Fibroblast of pulmonary artery (primary cell): Measurements from ENCODE around the gene PRSS21.

Source experiments
- DNase-seq: peaks from one replicate; pipeline ENCODE4 v3.0.0-alpha.2; 2010; ENCODE audit warnings: low read depth
- H3K4me3 ChIP-seq: replicated peaks from 2 replicates; pipeline ENCODE4 v1.5.1; 2011; ENCODE audit warnings: low read depth, mild to moderate bottlenecking, control low read depth, low read length, moderate library complexity
- TF ChIP-seq, protein P1 (sequence below): IDR thresholded peaks from 2 replicates; pipeline ENCODE4 v1.5.1; 2011; ENCODE audit warnings: mild to moderate bottlenecking, control low read depth, low read length, inconsistent platforms; ENCODE audit errors: missing control alignments

The PRSS21 gene, protein sequence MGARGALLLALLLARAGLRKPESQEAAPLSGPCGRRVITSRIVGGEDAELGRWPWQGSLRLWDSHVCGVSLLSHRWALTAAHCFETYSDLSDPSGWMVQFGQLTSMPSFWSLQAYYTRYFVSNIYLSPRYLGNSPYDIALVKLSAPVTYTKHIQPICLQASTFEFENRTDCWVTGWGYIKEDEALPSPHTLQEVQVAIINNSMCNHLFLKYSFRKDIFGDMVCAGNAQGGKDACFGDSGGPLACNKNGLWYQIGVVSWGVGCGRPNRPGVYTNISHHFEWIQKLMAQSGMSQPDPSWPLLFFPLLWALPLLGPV

DNA sequence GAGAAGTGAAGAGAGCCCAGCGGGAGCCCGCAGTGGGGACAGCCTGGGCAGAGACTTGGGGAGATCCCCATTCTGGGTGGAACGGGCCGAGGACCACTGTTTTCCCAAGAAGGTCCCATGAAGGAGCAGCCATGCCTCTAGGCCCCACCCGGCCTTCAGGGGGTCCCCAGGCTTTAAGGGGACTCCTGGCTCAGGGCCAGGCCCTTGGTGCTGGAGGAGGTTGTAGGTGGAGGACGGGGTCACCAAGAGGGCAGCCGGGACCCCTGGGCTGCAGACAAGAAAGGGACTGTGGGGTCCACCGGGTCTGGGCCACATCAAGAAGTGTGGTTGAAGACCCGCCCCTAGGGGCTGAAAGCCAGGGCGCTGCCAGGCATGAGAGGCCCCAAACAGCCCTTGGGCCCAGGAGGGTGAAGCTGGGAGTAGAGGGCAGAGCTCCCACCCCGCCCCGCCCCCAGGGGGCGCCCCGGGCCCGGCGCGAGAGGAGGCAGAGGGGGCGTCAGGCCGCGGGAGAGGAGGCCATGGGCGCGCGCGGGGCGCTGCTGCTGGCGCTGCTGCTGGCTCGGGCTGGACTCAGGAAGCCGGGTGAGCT is at the start of gene PRSS21:
Gene PRSS21 (plus strand): TSS at position 487 of the 589 bp plus-strand sequence. CDS start 32 bp downstream, at position 519.
- TF ChIP-seq, protein P1, sequence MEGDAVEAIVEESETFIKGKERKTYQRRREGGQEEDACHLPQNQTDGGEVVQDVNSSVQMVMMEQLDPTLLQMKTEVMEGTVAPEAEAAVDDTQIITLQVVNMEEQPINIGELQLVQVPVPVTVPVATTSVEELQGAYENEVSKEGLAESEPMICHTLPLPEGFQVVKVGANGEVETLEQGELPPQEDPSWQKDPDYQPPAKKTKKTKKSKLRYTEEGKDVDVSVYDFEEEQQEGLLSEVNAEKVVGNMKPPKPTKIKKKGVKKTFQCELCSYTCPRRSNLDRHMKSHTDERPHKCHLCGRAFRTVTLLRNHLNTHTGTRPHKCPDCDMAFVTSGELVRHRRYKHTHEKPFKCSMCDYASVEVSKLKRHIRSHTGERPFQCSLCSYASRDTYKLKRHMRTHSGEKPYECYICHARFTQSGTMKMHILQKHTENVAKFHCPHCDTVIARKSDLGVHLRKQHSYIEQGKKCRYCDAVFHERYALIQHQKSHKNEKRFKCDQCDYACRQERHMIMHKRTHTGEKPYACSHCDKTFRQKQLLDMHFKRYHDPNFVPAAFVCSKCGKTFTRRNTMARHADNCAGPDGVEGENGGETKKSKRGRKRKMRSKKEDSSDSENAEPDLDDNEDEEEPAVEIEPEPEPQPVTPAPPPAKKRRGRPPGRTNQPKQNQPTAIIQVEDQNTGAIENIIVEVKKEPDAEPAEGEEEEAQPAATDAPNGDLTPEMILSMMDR, result no peak
- no peak for DNase-seq
- no peak within 1 kb of the TSS for H3K4me3 ChIP-seq

DNA sequence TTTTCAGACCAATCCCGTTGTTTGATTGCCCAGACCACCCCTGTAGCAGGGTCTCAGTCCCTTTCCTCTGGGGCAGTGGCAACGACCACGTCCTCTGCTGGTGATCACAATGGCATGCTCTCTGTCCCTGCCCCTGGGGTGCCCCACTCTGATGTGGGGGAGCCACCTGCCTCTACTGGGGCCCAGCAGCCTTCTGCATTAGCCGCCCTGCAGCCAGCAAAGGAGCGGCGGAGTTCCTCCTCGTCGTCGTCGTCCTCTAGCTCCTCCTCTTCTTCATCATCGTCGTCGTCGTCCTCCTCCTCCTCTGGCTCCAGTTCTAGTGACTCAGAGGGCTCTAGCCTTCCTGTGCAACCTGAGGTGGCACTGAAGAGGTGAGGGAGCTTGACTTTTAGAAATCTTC is 49.1 kb upstream of the PRSS21 start:
- TF ChIP-seq, protein P1, result no peak
- H3K4me3 ChIP-seq, result no peak overlapping the region

DNA sequence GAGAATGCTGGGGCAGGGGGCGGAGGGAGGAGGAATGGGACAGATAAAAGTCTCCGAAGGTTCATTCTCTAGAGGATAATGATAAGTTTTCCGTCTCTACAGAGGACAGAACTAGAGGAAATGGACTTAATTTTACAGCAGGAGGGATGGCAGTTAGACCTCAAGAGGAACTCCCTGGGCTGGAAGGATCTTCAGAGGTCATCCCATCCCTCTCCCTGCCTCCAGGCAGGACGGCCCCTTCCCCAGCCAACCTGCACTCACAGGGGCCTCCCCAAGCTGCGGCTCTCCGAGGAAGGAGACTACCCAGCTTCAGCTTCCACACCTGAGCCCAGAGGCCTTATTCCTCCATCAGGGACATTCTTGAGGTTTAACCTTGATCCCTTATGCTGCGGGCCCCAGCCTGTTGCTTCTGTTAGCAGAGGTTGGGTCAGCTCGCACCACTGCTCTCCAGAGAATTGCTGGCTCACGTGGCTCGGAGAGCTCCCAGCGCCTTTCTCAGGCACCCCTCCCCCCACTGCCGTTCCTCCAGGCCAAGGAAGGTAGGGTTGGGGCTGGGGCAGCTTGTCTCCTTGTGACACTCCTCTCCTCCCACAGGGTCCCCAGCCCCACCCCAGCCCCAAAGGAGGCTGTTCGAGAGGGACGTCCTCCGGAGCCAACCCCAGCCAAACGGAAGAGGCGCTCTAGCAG is 48.5 kb upstream of the PRSS21 start:
- TF ChIP-seq, protein P1, result no peak
- no peak for DNase-seq
- no peak overlapping the region for H3K4me3 ChIP-seq

More for the DNA sequence above, 49.1 kb upstream of the PRSS21 start:
- no peak for DNase-seq

DNA sequence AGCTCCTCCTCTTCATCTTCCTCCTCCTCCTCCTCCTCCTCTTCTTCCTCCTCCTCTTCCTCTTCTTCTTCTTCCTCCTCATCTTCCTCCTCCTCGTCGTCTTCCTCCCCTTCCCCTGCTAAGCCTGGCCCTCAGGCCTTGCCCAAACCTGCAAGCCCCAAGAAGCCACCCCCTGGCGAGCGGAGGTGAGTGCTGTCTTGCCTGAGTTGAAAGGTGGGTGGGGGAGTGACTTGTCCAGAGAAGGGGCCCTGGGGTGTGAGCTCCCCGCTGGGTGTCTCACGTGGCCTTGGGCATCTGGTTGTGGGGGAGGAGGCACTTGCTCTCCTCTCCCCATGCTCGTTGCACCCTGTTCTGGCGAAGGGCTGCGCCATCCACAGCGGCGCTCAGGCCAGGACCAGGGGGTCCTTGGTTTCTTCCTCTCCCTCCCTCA is 47.9 kb upstream of the PRSS21 start:
- no peak overlapping the region for H3K4me3 ChIP-seq
- DNase-seq, result no peak
- TF ChIP-seq, protein P1, result no peak

DNA sequence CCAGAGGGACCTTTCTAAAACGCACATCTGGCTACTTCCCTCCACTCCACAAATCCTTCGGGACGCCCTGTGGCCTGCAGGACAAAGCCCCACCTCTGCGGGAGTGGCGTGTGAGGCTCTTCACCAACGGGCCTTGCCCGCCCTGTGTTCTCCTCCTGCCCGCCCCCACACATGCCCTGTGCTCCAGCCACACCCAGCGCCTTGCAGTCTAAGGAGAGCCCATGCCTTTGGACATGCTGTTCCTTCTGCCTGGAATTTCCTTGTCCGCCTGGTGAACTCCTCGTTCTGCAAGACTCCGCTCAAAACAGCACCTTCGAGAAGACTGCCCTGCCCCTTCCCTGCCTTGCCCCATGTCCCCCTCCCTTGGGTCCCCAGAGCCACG is 47.4 kb upstream of the PRSS21 start:
- DNase-seq, result no peak
- TF ChIP-seq, protein P1, result no peak
- no peak overlapping the region for H3K4me3 ChIP-seq

DNA sequence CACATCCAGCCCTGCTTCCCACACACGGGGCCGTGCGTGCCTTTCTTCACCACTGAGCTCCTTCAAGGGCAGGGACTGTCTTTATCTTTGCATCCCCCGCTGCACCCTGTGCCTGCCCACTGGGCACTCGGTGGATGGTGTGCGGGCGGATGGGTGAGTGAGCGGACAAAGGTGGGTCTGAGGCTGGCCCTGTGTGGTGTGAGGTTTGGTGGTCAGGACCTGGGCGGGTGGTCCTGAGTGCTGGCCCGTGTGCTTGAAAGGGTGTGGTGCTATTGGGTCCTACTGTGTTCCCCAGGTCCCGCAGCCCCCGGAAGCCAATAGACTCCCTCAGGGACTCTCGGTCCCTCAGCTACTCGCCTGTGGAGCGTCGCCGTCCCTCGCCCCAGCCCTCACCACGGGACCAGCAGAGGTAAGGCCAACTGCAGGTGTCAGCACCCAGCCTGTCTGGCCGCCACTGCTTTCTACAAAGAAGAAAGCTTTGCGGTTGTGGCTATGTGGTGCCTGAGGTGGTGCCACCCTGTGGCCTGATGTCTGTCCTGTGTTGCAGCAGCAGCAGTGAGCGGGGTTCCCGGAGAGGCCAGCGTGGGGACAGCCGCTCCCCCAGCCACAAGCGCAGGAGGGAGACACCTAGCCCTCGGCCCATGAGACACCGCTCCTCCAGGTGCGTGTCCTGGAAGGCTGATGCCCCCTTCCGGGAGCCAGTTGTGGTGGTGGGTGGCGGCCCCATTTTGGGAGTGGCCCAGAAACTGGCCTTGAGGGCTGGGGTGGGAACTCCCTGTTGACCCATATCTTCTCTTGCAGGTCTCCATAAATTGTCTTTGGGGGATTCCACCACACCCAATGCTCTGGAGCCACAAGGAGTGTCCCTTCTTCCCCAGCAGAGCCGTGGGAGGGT is 46.7 kb upstream of the PRSS21 start:
- H3K4me3 ChIP-seq, result no peak overlapping the region
- TF ChIP-seq, protein P1, result no peak
- no peak for DNase-seq
